ENCODE measurements around the gene RENBP.

DNA sequence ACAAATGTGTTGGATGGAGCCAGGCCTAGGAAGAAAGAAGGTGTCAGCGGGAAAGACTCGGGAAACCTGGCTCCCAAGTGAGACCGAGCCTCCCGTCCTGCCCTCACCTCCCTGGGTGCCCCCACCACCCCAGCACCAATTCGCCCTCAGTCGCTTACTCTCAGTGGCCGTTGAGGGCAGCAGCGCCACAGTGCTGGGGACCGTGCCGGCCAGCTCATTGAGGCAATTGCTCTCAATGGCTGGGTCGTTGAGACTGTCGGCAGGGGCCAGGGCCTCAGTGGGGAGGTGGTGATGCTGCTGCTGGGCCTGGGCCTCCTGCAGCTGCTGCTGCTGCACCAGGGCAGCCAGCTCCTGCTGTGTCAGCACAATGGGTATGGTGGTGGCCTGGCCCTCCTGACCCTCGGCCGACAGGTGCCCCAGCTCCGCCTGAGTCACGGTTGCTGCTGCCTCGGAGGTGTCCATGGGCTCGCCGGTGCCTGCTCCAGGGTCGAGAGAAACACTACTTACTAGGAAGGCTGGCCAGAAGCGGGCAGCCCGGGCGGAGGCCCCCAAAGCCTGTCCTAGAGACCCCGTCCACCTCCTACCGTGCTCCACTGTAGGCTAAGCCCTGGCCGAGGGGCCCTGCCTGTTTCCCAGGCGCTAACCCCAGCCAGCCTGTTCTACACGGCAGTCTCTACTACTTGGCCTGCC is 7.4 kb upstream of the RENBP start:
- TF ChIP-seq, protein P1, sequence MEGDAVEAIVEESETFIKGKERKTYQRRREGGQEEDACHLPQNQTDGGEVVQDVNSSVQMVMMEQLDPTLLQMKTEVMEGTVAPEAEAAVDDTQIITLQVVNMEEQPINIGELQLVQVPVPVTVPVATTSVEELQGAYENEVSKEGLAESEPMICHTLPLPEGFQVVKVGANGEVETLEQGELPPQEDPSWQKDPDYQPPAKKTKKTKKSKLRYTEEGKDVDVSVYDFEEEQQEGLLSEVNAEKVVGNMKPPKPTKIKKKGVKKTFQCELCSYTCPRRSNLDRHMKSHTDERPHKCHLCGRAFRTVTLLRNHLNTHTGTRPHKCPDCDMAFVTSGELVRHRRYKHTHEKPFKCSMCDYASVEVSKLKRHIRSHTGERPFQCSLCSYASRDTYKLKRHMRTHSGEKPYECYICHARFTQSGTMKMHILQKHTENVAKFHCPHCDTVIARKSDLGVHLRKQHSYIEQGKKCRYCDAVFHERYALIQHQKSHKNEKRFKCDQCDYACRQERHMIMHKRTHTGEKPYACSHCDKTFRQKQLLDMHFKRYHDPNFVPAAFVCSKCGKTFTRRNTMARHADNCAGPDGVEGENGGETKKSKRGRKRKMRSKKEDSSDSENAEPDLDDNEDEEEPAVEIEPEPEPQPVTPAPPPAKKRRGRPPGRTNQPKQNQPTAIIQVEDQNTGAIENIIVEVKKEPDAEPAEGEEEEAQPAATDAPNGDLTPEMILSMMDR (IDR thresholded peaks at IDR 0.05), result no peak
- no peak for TF ChIP-seq POLR2A (IDR thresholded peaks at IDR 0.05)
- no peak for TF ChIP-seq POLR2AphosphoS5 (IDR thresholded peaks at IDR 0.05; ENCODE audit: insufficient read depth in 1 of 2, low read depth in 1 of 2)
